Suprapubic skin (tissue), 4 donors: ENCODE data around the gene ZC3H15. TPM values are rescaled to one million over a fixed set of nuclear protein-coding genes. Genes with fewer than 3 reads are reported as not detected.

Experiments
- DNase-seq, 2 donors: peaks; one replicate each; pipeline ENCODE4 v3.0.0-alpha.2; 2019; ENCODE audit warnings: low spot score in 2 of 2
- H3K27ac ChIP-seq: fragments of 200-600 bp; sonication (generic); one replicate; pipeline ENCODE4 v1.5.1; 2019
- H3K27me3 ChIP-seq: fragments of 200-600 bp; sonication (generic); one replicate; pipeline ENCODE4 v1.5.1; 2019
- H3K36me3 ChIP-seq: fragments of 200-600 bp; sonication (generic); one replicate; pipeline ENCODE4 v1.5.1; 2019
- H3K4me1 ChIP-seq: fragments of 200-600 bp; sonication (generic); one replicate; pipeline ENCODE4 v1.5.1; 2019
- H3K4me3 ChIP-seq: fragments of 200-600 bp; sonication (generic); one replicate; pipeline ENCODE4 v1.5.1; 2019; ENCODE audit warnings: mild to moderate bottlenecking
- H3K9me3 ChIP-seq: fragments of 200-600 bp; sonication (generic); one replicate; pipeline ENCODE4 v1.5.1; 2019
- CTCF ChIP-seq, 2 donors: fragments of 200-600 bp in 1 of 2; fragments of 450-650 bp in 1 of 2; sonication (generic) in 1 of 2; IDR thresholded peaks; one replicate each; pipeline ENCODE4 v1.5.1; 2016 to 2019; ENCODE audit warnings: antibody characterized with exemption in 2 of 2, mild to moderate bottlenecking in 1 of 2, moderate library complexity in 1 of 2
- EP300 ChIP-seq: sonication (generic); formaldehyde crosslinking; IDR thresholded peaks from one replicate; pipeline ENCODE4 v1.6.1; 2017; ENCODE audit warnings: antibody characterized with exemption
- POLR2A ChIP-seq, 2 donors: fragments of 450-650 bp; IDR thresholded peaks; one replicate each; pipeline ENCODE4 v1.6.1; 2017; ENCODE audit warnings: antibody characterized with exemption in 2 of 2, mild to moderate bottlenecking in 2 of 2, moderate library complexity in 2 of 2
- POLR2AphosphoS5 ChIP-seq, 3 donors: sonication (generic); formaldehyde crosslinking; IDR thresholded peaks; one replicate each; pipeline ENCODE4 v1.6.1; 2017; ENCODE audit warnings: antibody characterized with exemption in 3 of 3
- WGBS: methylation state at CpG from one replicate; pipeline ENCODE4 v1.1.5; 2018; 5-methylcytosine and 5-hydroxymethylcytosine counted together
- total RNA-seq, 4 donors: library from RNA; depleted of rRNA; stranded (reverse); fragments of >200 nt; gene quantifications; one replicate each; pipeline ENCODE4 v1.1.0, GENCODE V29; 2016

ZC3H15 gene
- total RNA-seq, 4 donors from 2014 or later: 41.8 to 66.5 (median 51.4) TPM

GRCh38 chr2:186542002-186542401, 55.9 kb downstream of the ZC3H15 start:
- peaks cover 22% of the 10 kb centered on the region for H3K4me1 ChIP-seq
- H3K27me3 ChIP-seq: no peaks in the 10 kb centered on the region
- DNase-seq: no peak
- H3K9me3 ChIP-seq: no peaks in the 10 kb centered on the region
- no peak for TF ChIP-seq POLR2AphosphoS5 (IDR thresholded peaks at IDR 0.05)
- TF ChIP-seq CTCF (IDR thresholded peaks at IDR 0.05): no peak
- no peak for TF ChIP-seq EP300
- no peak for TF ChIP-seq POLR2A (IDR thresholded peaks at IDR 0.05)
- WGBS: 82% methylated on average over 4 of the region's 4 CpGs
- H3K36me3 ChIP-seq: no peaks in the 10 kb centered on the region
- H3K4me3 ChIP-seq: no peak overlapping the region
- no peak overlapping the region for H3K27ac ChIP-seq

GRCh38 chr2:186543561-186544131, 57.6 kb downstream of the ZC3H15 start:
- no peak for DNase-seq
- Histone ChIP-seq H3K27me3 (no peaks in the 10 kb centered on the region), H3K36me3 (no peaks in the 10 kb centered on the region), H3K4me3 (no peak overlapping the region), H3K4me1 (peaks cover 22% of the 10 kb centered on the region), H3K9me3 (no peaks in the 10 kb centered on the region), H3K27ac (peak overlapping the region; percentile 77)
- WGBS: 45% methylated on average over 3 of the region's 3 CpGs
- no peak for TF ChIP-seq CTCF (IDR thresholded peaks at IDR 0.05)
- TF ChIP-seq POLR2A (IDR thresholded peaks at IDR 0.05): no peak
- no peak for TF ChIP-seq EP300
- TF ChIP-seq POLR2AphosphoS5 (IDR thresholded peaks at IDR 0.05): no peak

GRCh38 chr2:186544255-186544675, 58.2 kb downstream of the ZC3H15 start:
- H3K27me3 ChIP-seq: no peaks in the 10 kb centered on the region
- no peak for DNase-seq
- peak overlapping the region; percentile 77 for H3K27ac ChIP-seq
- H3K4me1 ChIP-seq: peaks cover 22% of the 10 kb centered on the region
- no peak overlapping the region for H3K4me3 ChIP-seq
- H3K9me3 ChIP-seq: no peaks in the 10 kb centered on the region
- WGBS: 37% methylated on average over 1 of the region's 1 CpG
- TF ChIP-seq POLR2AphosphoS5 (IDR thresholded peaks at IDR 0.05): no peak
- no peak for TF ChIP-seq POLR2A (IDR thresholded peaks at IDR 0.05)
- no peak for TF ChIP-seq EP300
- no peak for TF ChIP-seq CTCF (IDR thresholded peaks at IDR 0.05)
- H3K36me3 ChIP-seq: no peaks in the 10 kb centered on the region

- no peak for DNase-seq
- Histone ChIP-seq H3K27me3 (no peaks in the 10 kb centered on the region), H3K36me3 (no peaks in the 10 kb centered on the region), H3K9me3 (no peaks in the 10 kb centered on the region), H3K27ac (no peak overlapping the region), H3K4me1 (peaks cover 22% of the 10 kb centered on the region), H3K4me3 (no peak overlapping the region)
- no peak for TF ChIP-seq CTCF (IDR thresholded peaks at IDR 0.05)
- TF ChIP-seq EP300: no peak
- no peak for TF ChIP-seq POLR2A (IDR thresholded peaks at IDR 0.05)
- no peak for TF ChIP-seq POLR2AphosphoS5 (IDR thresholded peaks at IDR 0.05)
- 0% methylated on average over 1 of the region's 1 CpG for WGBS
Measured at GRCh38 chr2:186546846-186547245, 60.8 kb downstream of the ZC3H15 start.

GRCh38 chr2:186551323-186552050, 65.4 kb downstream of the ZC3H15 start:
- Histone ChIP-seq H3K4me1 (no peaks in the 10 kb centered on the region), H3K27ac (no peak overlapping the region), H3K9me3 (no peaks in the 10 kb centered on the region), H3K4me3 (no peak overlapping the region), H3K36me3 (no peaks in the 10 kb centered on the region), H3K27me3 (no peaks in the 10 kb centered on the region)
- TF ChIP-seq POLR2A (IDR thresholded peaks at IDR 0.05) (no peak), POLR2AphosphoS5 (IDR thresholded peaks at IDR 0.05) (no peak), EP300 (no peak), CTCF (IDR thresholded peaks at IDR 0.05) (no peak)
- no peak for DNase-seq
- 76% methylated on average over 8 of the region's 8 CpGs for WGBS
